Skeletal muscle tissue (tissue), 4 donors: ENCODE data around the gene PRR35. TPM values are rescaled to one million over a fixed set of nuclear protein-coding genes. Genes with fewer than 3 reads are reported as not detected.

Experiments
- H3K27ac ChIP-seq: one replicate; pipeline ENCODE4 v1.7.0; 2013; ENCODE audit warnings: mild to moderate bottlenecking, low read depth, low read length, inconsistent platforms
- H3K27me3 ChIP-seq, 3 donors: one replicate each; pipeline ENCODE4 v1.7.0; 2013; ENCODE audit warnings: low read length in 3 of 3; ENCODE audit not compliant: control insufficient read depth in 3 of 3, insufficient read depth in 3 of 3
- H3K36me3 ChIP-seq, 3 donors: one replicate each; pipeline ENCODE4 v1.7.0; 2013; ENCODE audit warnings: low read length in 3 of 3; ENCODE audit not compliant: control insufficient read depth in 3 of 3, insufficient read depth in 3 of 3
- H3K4me1 ChIP-seq, 3 donors: one replicate each; pipeline ENCODE4 v1.7.0; 2013; ENCODE audit warnings: low read length in 3 of 3, mild to moderate bottlenecking in 3 of 3; ENCODE audit not compliant: control insufficient read depth in 3 of 3, insufficient read depth in 3 of 3
- H3K4me3 ChIP-seq, 3 donors: one replicate each; pipeline ENCODE4 v1.7.0; 2013; ENCODE audit warnings: low read length in 3 of 3
- H3K9ac ChIP-seq, 3 donors: one replicate each; pipeline ENCODE4 v1.7.0; 2013; ENCODE audit warnings: low read length in 3 of 3, mild to moderate bottlenecking in 3 of 3, moderate library complexity in 2 of 3, low read depth in 1 of 3
- H3K9me3 ChIP-seq, 3 donors: one replicate each; pipeline ENCODE4 v1.7.0; 2013; ENCODE audit warnings: low read length in 3 of 3; ENCODE audit not compliant: control insufficient read depth in 3 of 3
- total RNA-seq: library from RNA; depleted of rRNA; stranded (reverse); fragments of >200 nt; gene quantifications from one replicate; pipeline ENCODE4 v1.2.3, GENCODE V29; 2014
- donor health status: Osteomylitis.

Gene PRR35
- total RNA-seq, 1 donor from 2014 or later, result not detected

DNA sequence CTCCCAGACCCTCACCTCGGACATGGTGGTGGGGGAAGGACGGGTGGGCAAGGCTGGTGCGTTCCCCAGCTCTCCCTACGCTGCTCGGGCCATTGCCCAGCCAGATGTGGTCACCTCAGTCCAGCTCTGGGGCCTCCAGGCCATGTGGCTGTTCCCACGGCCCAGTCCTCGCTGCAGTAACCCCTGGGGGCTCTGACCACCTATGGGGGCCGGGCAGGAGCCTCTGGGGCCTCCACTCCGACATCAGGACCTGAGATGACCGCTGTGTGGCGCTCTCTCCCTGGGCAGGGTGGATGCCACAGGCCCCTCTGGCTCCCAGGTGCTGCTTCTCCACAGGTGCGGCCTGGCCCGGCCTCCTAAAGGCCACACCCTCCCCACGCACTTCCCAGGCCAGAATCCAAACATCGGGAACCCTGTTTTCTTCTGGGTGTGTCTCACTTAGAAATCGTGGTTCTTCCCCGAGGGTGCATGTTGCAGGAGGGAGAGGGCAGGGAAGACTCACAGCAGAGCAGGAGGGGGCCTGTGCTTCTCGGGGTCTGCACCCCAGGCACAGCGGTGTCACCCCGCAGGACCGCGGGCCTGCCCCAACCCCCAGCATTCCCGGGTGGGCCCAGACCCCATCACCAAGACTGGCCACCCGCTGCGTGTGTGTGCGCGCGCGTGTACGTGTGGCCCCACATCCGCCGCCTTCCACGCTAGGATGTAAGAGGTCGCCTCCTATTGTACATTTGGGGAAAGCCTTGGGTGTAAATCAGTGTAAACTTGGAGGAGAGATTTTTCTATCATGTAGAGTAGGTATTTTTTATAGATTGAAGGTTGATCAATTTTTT, 38.6 kb upstream of the PRR35 start:
- no peaks in the 10 kb centered on the region for H3K27me3 ChIP-seq
- peaks cover 21 to 34% (median 25%) of the 10 kb centered on the region in 3 donors for H3K4me1 ChIP-seq
- H3K4me3 ChIP-seq, result no peak overlapping the region
- H3K9ac ChIP-seq, result no peak overlapping the region
- H3K27ac ChIP-seq, result no peak overlapping the region
- H3K36me3 ChIP-seq, result peaks cover 25 to 29% (median 27%) of the 10 kb centered on the region in 3 donors
- H3K9me3 ChIP-seq, result no peaks in the 10 kb centered on the region

DNA sequence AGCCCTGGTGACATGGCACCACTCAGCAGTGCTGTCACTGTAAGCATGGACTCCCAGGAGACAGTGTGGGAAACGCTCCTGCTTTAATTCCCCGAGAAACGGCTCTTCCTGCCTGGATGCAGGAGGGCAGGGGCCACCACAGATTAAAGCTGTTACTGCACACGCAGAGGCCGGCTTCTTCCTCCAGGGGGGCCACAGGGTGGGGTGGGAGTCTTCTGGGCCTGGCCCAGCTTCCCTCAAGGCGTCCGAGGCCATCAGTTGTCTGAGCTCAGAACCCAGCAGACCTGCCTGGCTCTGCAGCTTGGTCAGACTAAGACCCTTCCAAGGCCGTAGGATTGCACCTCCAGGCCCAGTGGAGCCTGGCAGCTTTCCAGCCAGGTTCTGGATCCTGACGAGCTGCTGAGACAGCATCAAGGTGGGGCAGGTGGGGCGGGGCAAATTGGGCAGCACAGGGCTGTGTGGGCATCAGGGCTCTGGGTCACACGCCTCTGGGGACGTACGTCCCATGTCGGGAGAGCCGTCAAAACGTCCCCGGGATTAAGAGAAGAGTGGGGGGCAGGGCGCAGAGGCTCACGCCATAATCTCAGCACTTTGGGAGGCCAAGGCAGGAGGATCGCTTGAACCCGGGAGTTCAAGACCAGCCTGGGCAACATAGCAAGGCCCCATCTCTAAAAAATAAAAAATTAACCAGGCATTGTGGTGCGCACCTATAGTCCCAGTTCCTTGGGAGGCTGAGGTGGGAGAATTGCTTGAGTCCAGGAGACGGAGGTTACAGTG, 37.7 kb upstream of the PRR35 start:
- no peak overlapping the region for H3K27ac ChIP-seq
- peaks cover 25 to 26% (median 25%) of the 10 kb centered on the region in 3 donors for H3K36me3 ChIP-seq
- H3K9ac ChIP-seq, result no peak overlapping the region

DNA sequence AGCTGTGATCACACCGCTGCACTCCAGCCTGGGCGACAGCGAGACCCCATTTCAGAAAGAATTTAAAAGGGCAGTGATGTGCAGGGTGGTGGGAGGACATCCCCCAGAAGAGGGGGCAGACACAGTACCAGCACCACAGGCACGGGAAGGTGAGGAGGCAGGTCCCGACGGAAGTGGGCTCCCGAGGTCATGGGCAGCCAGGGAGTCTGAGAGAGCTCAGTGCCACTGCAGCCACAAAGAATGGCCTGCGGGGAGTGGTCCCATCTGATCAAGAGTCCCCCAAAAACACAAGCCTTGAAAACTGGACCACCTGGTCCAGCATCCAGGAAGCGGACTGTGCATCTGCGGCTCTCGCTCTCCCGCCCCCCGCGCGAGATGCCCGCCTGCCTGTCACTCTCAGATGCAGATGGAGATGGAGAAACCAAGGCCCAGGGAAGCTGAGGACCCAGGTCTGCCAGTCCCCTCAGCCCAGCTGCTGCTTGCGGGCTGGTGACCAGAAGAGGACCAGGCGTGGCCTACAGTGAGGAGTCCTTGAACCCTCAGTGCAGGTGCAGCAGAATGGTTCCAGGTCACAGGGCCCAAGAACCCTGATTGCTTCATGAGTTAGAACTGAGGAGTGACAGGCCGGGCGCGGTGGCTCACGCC, 37.0 kb upstream of the PRR35 start:
- Histone ChIP-seq H3K9ac (no peak overlapping the region), H3K27me3 (no peaks in the 10 kb centered on the region), H3K4me1 (peaks cover 23 to 40% (median 28%) of the 10 kb centered on the region in 3 donors)

More for the DNA sequence above, 37.7 kb upstream of the PRR35 start:
- Histone ChIP-seq H3K27me3 (no peaks in the 10 kb centered on the region), H3K9me3 (no peaks in the 10 kb centered on the region), H3K4me3 (no peak overlapping the region), H3K4me1 (peaks cover 23 to 39% (median 28%) of the 10 kb centered on the region in 3 donors)

DNA sequence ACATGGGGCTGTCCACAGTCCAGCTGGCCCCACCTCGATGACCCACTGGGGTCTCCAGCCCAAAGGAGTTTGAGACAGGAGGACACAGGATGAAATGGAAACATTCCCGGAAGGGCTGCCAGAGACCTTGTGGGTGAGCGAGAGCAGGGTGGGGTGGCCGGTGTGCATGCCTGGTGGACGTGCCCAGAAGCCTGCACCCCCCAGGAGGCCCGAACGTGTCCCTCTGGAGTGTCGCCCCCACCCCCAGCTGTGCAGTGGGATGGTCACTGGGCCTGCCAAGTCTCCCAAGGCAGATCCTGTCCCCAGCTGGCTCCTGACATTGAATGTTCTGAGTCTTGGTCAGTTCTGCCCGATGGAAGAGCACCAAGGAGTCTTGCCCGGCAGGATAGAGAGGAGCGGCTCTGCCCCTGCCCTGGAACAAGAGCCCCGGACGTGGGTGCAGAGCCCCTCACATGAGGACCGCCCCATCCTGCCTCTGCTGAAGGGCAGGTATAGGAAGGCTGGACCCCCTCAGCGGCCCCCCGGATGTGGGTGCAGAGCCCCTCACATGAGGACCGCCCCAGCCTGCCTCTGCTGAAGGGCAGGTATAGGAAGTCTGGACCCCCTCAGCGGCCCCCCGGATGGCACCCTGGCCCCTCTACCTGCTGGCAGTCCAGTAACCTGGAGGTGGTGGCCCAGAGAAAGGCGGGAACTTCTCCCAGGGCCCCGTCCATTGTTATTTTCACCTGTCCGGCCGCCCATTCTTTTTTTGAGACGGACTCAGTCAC, 35.7 kb upstream of the PRR35 start:
- H3K4me3 ChIP-seq, result no peak overlapping the region
- H3K9me3 ChIP-seq, result no peaks in the 10 kb centered on the region
- peaks cover 31 to 44% (median 35%) of the 10 kb centered on the region in 3 donors for H3K4me1 ChIP-seq
- H3K27ac ChIP-seq, result no peak overlapping the region
- peaks cover 18 to 19% (median 18%) of the 10 kb centered on the region in 3 donors for H3K36me3 ChIP-seq
- no peaks in the 10 kb centered on the region for H3K27me3 ChIP-seq
- H3K9ac ChIP-seq, result peak overlapping the region in 1 of 3 donors; percentile 16

More for the DNA sequence above, 37.0 kb upstream of the PRR35 start:
- H3K36me3 ChIP-seq, result peaks cover 25 to 26% (median 25%) of the 10 kb centered on the region in 3 donors
- no peak overlapping the region for H3K27ac ChIP-seq
- H3K9me3 ChIP-seq, result no peaks in the 10 kb centered on the region
- no peak overlapping the region for H3K4me3 ChIP-seq

DNA sequence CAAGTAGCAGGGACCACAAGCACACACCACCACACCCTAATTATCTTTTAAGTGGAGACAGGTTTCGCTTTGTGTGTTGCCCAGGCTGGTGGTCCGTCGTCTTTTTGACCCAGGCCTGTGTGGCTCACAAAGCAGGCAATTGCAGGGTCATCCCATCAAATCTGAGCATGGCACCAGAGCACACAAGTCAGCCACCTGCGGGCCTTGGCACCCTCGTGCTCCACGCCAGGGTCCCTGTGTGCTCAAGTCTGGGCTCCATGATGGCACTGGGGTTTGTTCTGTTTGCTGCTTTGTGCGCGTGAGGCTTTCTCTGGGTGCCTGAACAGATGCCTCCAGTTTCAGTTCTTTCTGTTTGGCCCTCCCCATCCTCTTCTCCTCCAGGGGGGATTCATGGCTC, 35.1 kb upstream of the PRR35 start:
- Histone ChIP-seq H3K27me3 (no peaks in the 10 kb centered on the region), H3K27ac (no peak overlapping the region), H3K9ac (peak overlapping the region in 2 of 3 donors; percentile 93 to 96), H3K9me3 (no peaks in the 10 kb centered on the region), H3K36me3 (peaks cover 12 to 17% (median 15%) of the 10 kb centered on the region in 3 donors), H3K4me3 (no peak overlapping the region), H3K4me1 (peaks cover 37 to 51% (median 41%) of the 10 kb centered on the region in 3 donors)

DNA sequence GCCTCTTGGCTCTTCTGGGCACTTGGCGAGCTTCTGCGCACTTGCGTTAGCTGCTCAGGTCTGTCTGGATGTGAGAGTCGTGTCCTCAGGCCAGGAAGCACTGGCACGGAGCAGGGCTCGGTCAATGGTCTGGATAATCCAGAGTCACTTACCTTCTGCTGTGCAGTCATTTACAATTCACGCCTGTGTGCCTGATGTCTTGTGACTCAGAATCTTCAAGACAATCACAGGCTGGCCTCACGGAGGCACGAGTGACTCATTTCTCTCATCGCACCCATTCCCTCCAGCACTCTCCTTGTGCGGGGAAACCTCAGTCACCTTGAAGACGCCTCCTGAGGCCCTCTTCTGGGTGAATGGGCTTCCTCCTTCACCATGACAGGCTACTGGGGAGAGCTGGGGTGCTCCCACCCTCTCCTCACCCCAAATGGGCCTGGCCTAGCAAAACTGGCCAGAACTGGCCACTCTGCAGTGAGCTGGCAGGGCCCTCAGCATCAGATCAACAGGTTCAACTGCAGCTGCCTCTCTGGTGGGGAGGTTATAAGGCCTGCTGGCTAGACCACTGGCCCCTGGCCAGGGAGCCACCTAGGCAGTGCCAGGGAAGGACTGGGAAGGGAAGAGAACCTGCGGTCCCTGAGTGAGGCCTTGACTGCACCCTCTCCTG, 34.5 kb upstream of the PRR35 start:
- Histone ChIP-seq H3K9ac (peak overlapping the region; percentile 86 to 96 (median 93)), H3K4me1 (peaks cover 38 to 55% (median 44%) of the 10 kb centered on the region in 3 donors)

DNA sequence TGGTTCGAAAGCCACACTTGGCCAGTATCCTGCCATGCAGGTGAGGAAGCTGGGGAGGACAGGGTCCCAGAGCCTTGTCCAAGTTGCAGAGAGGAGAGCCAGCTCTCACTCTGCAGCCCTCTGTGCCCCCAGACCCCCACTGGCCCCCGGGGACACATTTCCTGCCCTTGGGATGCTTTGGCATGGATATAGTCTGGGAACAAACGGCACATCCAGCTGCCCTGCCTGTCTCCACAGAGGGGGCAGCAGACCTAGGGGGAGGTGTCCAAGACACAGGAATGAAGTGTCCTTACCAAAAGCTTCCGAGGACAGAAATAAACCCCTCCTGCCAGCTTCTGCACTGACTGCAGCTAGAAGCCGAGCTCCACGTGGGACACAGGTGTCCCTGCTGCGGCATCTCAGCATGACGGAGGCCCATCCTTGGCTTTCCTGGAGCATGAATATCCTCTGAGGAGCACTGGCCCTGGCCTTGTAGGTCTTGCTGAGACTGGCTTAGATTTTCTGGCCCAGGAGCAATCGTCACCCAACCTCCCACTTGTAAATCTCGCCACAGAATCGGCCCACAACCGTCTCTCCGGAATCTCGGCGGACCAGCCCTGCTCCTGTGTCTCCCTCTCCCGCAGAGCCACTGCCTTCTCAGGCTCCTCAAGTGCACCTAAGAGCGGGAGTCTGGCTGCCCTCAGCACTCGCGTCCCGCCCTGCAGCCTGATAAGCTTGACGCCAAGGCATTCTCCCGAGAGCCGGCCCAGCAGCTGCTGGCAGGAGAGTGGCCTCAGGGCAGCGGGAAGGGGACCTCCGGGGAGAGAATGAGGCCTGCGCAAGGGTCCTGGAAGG, 33.8 kb upstream of the PRR35 start:
- peak overlapping the region; percentile 90 for H3K27ac ChIP-seq
- H3K4me3 ChIP-seq, result peak overlapping the region; percentile 79 to 87 (median 86)
- peaks cover 0 to 4% (median 4%) of the 10 kb centered on the region in 3 donors for H3K36me3 ChIP-seq
- peak overlapping the region; percentile 86 to 96 (median 93) for H3K9ac ChIP-seq
- H3K9me3 ChIP-seq, result no peaks in the 10 kb centered on the region
- H3K4me1 ChIP-seq, result peaks cover 38 to 55% (median 44%) of the 10 kb centered on the region in 3 donors
- no peaks in the 10 kb centered on the region for H3K27me3 ChIP-seq

More for the DNA sequence above, 34.5 kb upstream of the PRR35 start:
- Histone ChIP-seq H3K27ac (no peak overlapping the region), H3K9me3 (no peaks in the 10 kb centered on the region), H3K36me3 (peaks cover 7 to 12% (median 10%) of the 10 kb centered on the region in 3 donors), H3K4me3 (peak overlapping the region; percentile 79 to 87 (median 86)), H3K27me3 (no peaks in the 10 kb centered on the region)

DNA sequence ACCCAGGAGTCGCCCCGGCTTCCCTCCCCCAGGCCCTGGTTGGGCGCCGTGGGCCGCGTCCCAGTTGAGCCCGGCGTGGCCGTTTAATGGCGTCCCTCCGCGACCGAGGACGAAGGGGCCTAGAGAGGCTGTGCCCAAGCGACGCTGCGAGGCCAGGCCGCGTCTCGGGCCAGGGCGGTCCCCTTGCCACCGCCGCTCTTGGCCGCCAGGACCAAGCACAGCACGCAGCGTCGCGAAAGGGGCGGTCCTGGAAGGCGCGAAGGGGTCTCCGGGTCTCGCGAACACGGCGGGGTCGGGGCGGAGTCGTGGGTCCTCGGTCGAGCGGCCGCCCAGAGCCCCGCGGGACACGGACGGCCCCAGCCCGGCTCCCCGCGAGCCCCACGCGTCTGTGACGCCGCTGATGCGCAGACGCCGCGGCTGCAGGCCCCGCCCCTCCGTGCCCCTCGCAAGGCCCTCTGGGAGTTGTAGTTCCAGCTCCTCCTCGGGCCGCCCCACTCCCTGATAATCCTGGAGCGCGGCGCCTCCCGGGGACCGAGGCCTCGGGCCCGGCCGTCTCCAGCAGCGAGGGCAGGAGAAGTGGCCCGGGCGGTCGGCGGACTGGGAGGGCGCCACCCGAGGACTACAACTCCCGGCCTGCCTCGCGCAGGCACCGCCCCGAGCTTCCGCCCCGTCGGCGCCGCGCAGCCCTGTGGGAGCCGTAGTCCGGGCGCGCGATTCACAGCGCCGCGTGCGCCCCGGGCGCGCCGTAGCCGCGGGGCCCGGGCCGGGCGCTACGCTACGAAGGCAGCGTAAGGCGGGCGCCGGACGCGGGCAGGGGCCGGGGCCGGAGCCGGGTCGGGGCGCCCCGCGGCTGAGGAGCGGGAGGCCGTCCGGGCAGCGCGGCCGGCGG, 32.9 kb upstream of the PRR35 start, which contains the start of gene CAPN15:
Gene CAPN15 (plus strand): TSS at position 698 of the 889 bp plus-strand sequence. CDS start 19,127 bp downstream, outside the sequence.
- Histone ChIP-seq H3K9me3 (no peaks in the 10 kb centered on the region), H3K9ac (peak within 1 kb of the TSS; percentile 86 to 96 (median 93)), H3K4me3 (peak within 1 kb of the TSS; percentile 79 to 87 (median 86)), H3K4me1 (peaks cover 38 to 55% (median 49%) of the 10 kb centered on the region in 3 donors), H3K36me3 (peaks cover 0 to 4% (median 4%) of the 10 kb centered on the region in 3 donors), H3K27me3 (no peaks in the 10 kb centered on the region), H3K27ac (peak within 1 kb of the TSS; percentile 90)
